HepG2 (cell line): Measurements from ENCODE around the gene SRRM1. TPM values are rescaled to one million over a fixed set of nuclear protein-coding genes. Genes with fewer than 3 reads are reported as not detected.
A peak's percentile ranks its signal among the peaks of the same experiment; 100 is the strongest.

Experiments
- ATAC-seq: fragments of 200-7000 bp; cut with Tn5 transposase; 3 replicates; pipeline ENCODE4 v1.9.1; 2020; ENCODE audit warnings: mild to moderate bottlenecking, moderate library complexity
- BruUV-seq: library from RNA; stranded (reverse); fragments of 400-500 nt; replicated peaks from 2 replicates; lab custom pipeline; 2021; lab: Mats Ljungman, UMichigan
- CTCF ChIA-PET: fragments of 300-600 bp; formaldehyde crosslinking; extraction: SDS; loops from one replicate; lab custom pipeline; 2021; ENCODE audit warnings: low total read pairs, inconsistent platforms, low intra/inter-chr PET ratio; lab: Yijun Ruan, JAX
- POLR2A ChIA-PET: fragments of 350-600 bp; sonication (Branson Sonifier 250); formaldehyde crosslinking; loops from one replicate; lab custom pipeline; 2020; ENCODE audit warnings: antibody characterized with exemption, inconsistent platforms; lab: Yijun Ruan, JAX
- DNase-seq: peaks from one replicate; pipeline ENCODE4 v3.0.0-alpha.2; 2015; ENCODE audit warnings: low spot score
- FAIRE-seq: peaks from 3 replicates; lab custom pipeline; 2011; peaks lifted over from hg19 to GRCh38; lab: Jason Lieb, UNC
- H2AFZ ChIP-seq: one replicate; pipeline ENCODE4 v1.6.1; 2011; ENCODE audit warnings: low read length, inconsistent platforms
- H3K27ac ChIP-seq: fragments of 300-600 bp; 3 replicates; pipeline ENCODE4 v1.8.0; 2011; ENCODE audit warnings: mixed run types, mild to moderate bottlenecking, mixed read lengths, low read length, inconsistent platforms; ENCODE audit not compliant: insufficient read depth; ENCODE audit errors: extremely low read length
- H3K27me3 ChIP-seq, 2 experiments: fragments of 200-600 bp in 1 of 2; 2 replicates in 1 of 2; 3 replicates in 1 of 2; pipeline versions ENCODE4 v1.6.0 to v1.8.0; 2011; ENCODE audit warnings: low read length in 2 of 2, mild to moderate bottlenecking in 2 of 2, moderate library complexity in 2 of 2, inconsistent platforms in 1 of 2; ENCODE audit not compliant: insufficient read depth in 2 of 2, control insufficient read depth in 1 of 2
- H3K36me3 ChIP-seq, 2 experiments: fragments of 200-600 bp in 1 of 2; replicated peaks in 1 of 2; 2 replicates in 1 of 2; 3 replicates in 1 of 2; pipeline versions ENCODE4 v1.5.1 to v1.8.0; 2011; ENCODE audit warnings: low read length in 2 of 2, inconsistent platforms in 1 of 2; ENCODE audit not compliant: insufficient read depth in 2 of 2, control insufficient read depth in 1 of 2
- H3K4me1 ChIP-seq: 2 replicates; pipeline ENCODE4 v1.5.1; 2012; ENCODE audit warnings: low read length, inconsistent platforms; ENCODE audit not compliant: insufficient read depth
- H3K4me2 ChIP-seq: 2 replicates; pipeline ENCODE4 v1.6.0; 2011; ENCODE audit warnings: low read depth, low read length, inconsistent platforms
- H3K4me3 ChIP-seq, 3 experiments: fragments of 200-600 bp in 1 of 3; sonication (generic), shearing (Covaris generic) in 1 of 3; replicated peaks in 1 of 3; 2 replicates each; pipeline ENCODE4 v1.5.1; 2011 to 2016; ENCODE audit warnings: low read length in 3 of 3, inconsistent platforms in 2 of 3, low read depth in 2 of 3, mild to moderate bottlenecking in 2 of 3, control low read depth in 1 of 3, mixed read lengths in 1 of 3; ENCODE audit not compliant: insufficient read depth in 1 of 3
- H3K79me2 ChIP-seq: one replicate; pipeline ENCODE4 v1.6.1; 2011; ENCODE audit warnings: low read length, inconsistent platforms; ENCODE audit not compliant: insufficient read depth
- H3K9ac ChIP-seq: 2 replicates; pipeline ENCODE4 v1.6.0; 2011; ENCODE audit warnings: mild to moderate bottlenecking, low read depth, low read length, inconsistent platforms; ENCODE audit not compliant: insufficient read depth
- H3K9me3 ChIP-seq: 2 replicates; pipeline ENCODE4 v1.5.1; 2012; ENCODE audit warnings: mild to moderate bottlenecking, low read length
- H4K20me1 ChIP-seq: 2 replicates; pipeline ENCODE4 v1.6.0; 2011; ENCODE audit warnings: inconsistent platforms, mild to moderate bottlenecking, low read length, moderate library complexity; ENCODE audit not compliant: insufficient read depth
- BRD4 ChIP-seq: sonication (generic); formaldehyde crosslinking; IDR thresholded peaks from 2 replicates; pipeline ENCODE4 v1.4.0; 2020; ENCODE audit warnings: missing genetic modification reagents
- POLR2G ChIP-seq: fragments of 200-400 bp; formaldehyde crosslinking; IDR thresholded peaks from 2 replicates; pipeline ENCODE4 v1.6.1; 2018; ENCODE audit warnings: mild to moderate bottlenecking, low read depth, low read length, moderate library complexity
- RBFOX2 ChIP-seq: fragments of 200-400 bp; formaldehyde crosslinking; IDR thresholded peaks from 2 replicates; pipeline ENCODE4 v1.6.1; 2017; ENCODE audit warnings: low read depth, mild to moderate bottlenecking, low read length
- XRCC5 ChIP-seq: fragments of 200-400 bp; formaldehyde crosslinking; optimal IDR thresholded peaks from 2 replicates; pipeline ENCODE3; 2017; ENCODE audit warnings: mild to moderate bottlenecking, low read length
- ZBTB38 ChIP-seq: sonication (generic); formaldehyde crosslinking; IDR thresholded peaks from 2 replicates; pipeline ENCODE4 v1.5.1; 2020; ENCODE audit warnings: mild to moderate bottlenecking, missing genetic modification reagents
- ZFP36 ChIP-seq: fragments of 150-350 bp; IDR thresholded peaks from 2 replicates; pipeline ENCODE4 v1.6.1; 2018; ENCODE audit warnings: borderline replicate concordance, low read length, low read depth; ENCODE audit not compliant: partially characterized antibody
- WGBS: methylation state at CpG from one replicate; pipeline ENCODE4 v1.1.6; 2017; ENCODE audit warnings: low lambda C conversion rate; 5-methylcytosine and 5-hydroxymethylcytosine counted together
- in situ Hi-C: cut with HindIII; loops from 2 replicates; pipeline ENCODE4 v1.10.0; 2017; ENCODE audit warnings: low pct_unique_long_range_greater_than_20kb; ENCODE audit not compliant: extremely low pct_ligation_motif_present
- intact Hi-C: fragments of 100-400 bp; cut with micrococcal nuclease; formaldehyde crosslinking; loops from one replicate; pipeline ENCODE4 v1.10.0; 2022; ENCODE audit not compliant: unreplicated experiment
- polyA plus RNA-seq, 8 experiments: library from polyadenylated mRNA; depleted of rRNA in 3 of 8; stranded (reverse) in 7 of 8; unstranded in 1 of 8; fragments of >200 nt; fragmentation: Illumina TruSeq in 4 of 8; extraction: Trizol in 4 of 8; gene quantifications; 2 replicates each; pipeline versions ENCODE4 v1.2.1 to v1.2.3, GENCODE V29; 2011 to 2016; ENCODE audit warnings: low read depth in 4 of 8, missing spikeins in 1 of 8, mixed read lengths in 1 of 8; ENCODE audit not compliant: insufficient read depth in 1 of 8
- total RNA-seq, 5 experiments: library from RNA; depleted of rRNA; stranded (reverse); fragments of >200 nt; fragmentation: Illumina TruSeq; extraction: Trizol; gene quantifications; 2 replicates each; pipeline ENCODE4 v1.2.3, GENCODE V29; 2016; ENCODE audit warnings: low read depth in 1 of 5

SRRM1 gene
- total and polyA plus RNA-seq, 2 of the 13 experiments (the other 11 are each of a cell fraction or from before 2014, with no cell fraction given), result 31.6 to 44.5 TPM

GRCh38 chr1:24657781-24658180 is 14.7 kb downstream of the SRRM1 start:
- DNase-seq, result no peak
- Histone ChIP-seq H3K79me2 (peaks cover 32% of the 10 kb centered on the region), H3K4me3 (no peak overlapping the region), H3K9me3 (no peaks in the 10 kb centered on the region)
- WGBS, result 98% methylated on average over 3 of the region's 3 CpGs
- TF ChIP-seq RBFOX2 (peak; percentile 41; the same call in 1 of the 2 replicates), XRCC5 (no peak), ZFP36 (no peak)
- TF ChIP-seq, all 625 proteins: peak for 1
- H3K36me3 ChIP-seq, result peaks cover 29 to 93% of the 10 kb centered on the region in 2 experiments
- FAIRE-seq (no peak), ATAC-seq (no peak)
- H3K4me1 ChIP-seq, result peaks cover 21% of the 10 kb centered on the region
- intact Hi-C loops (no loop called here), in situ Hi-C loops (no loop called here)
- CTCF ChIA-PET, result no interaction called here
- no peak overlapping the region for H3K9ac ChIP-seq
- no TSS peak for BruUV-seq
- 0 out of 2 replicates have a peak, but pooled peaks cover 7% of the 10 kb centered on the region for H4K20me1 ChIP-seq
- no peak overlapping the region for H3K4me2 ChIP-seq
- H3K27me3 ChIP-seq, result no peaks in the 10 kb centered on the region
- H2AFZ ChIP-seq, result no peak overlapping the region
- POLR2A ChIA-PET, result no interaction called here
- H3K27ac ChIP-seq, result no peak overlapping the region

- H3K4me1 ChIP-seq, result peaks cover 21% of the 10 kb centered on the region
- H3K4me2 ChIP-seq, result no peak overlapping the region
- TF ChIP-seq ZBTB38 (CRISPR knock-in tag) (no peak), RBFOX2 (0 out of 2 replicates have a peak, but pooled peaks have one; percentile 34), POLR2G (no peak), BRD4 (CRISPR knock-in tag) (no peak)
- DNase-seq (no peak), FAIRE-seq (no peak), ATAC-seq (no peak)
- H3K9ac ChIP-seq, result no peak overlapping the region
- 96% methylated on average over 2 of the region's 2 CpGs for WGBS
- H4K20me1 ChIP-seq, result 0 out of 2 replicates have a peak, but pooled peaks cover 7% of the 10 kb centered on the region
- POLR2A ChIA-PET, result no interaction called here
- no peak overlapping the region for H3K27ac ChIP-seq
- intact Hi-C loops, result no loop called here
- no peaks in the 10 kb centered on the region for H3K9me3 ChIP-seq
- H3K36me3 ChIP-seq, result peaks cover 31 to 91% of the 10 kb centered on the region in 2 experiments
- H2AFZ ChIP-seq, result no peak overlapping the region
- peaks cover 32% of the 10 kb centered on the region for H3K79me2 ChIP-seq
- BruUV-seq, result no TSS peak
- CTCF ChIA-PET, result no interaction called here
- no peaks in the 10 kb centered on the region for H3K27me3 ChIP-seq
- H3K4me3 ChIP-seq, result no peak overlapping the region
- in situ Hi-C loops, result no loop called here
Measured at GRCh38 chr1:24659166-24659904, 16.2 kb downstream of the SRRM1 start.
